OCI-LY3 (cell line): ENCODE data around the gene GTF2H1.

Experiments
- EZH2phosphoT487 ChIP-seq: fragments of 200-600 bp; shearing (Covaris generic); IDR thresholded peaks from 2 replicates; pipeline ENCODE4 v1.6.1; 2018; ENCODE audit warnings: antibody characterized with exemption, mixed run types, low read depth
- TF ChIP-seq, protein P1 (sequence below): fragments of 200-600, 300-600 bp; sonication (generic); IDR thresholded peaks from 2 replicates; pipeline ENCODE4 v1.5.1; 2014; ENCODE audit warnings: antibody characterized with exemption, low read length, low read depth

DNA sequence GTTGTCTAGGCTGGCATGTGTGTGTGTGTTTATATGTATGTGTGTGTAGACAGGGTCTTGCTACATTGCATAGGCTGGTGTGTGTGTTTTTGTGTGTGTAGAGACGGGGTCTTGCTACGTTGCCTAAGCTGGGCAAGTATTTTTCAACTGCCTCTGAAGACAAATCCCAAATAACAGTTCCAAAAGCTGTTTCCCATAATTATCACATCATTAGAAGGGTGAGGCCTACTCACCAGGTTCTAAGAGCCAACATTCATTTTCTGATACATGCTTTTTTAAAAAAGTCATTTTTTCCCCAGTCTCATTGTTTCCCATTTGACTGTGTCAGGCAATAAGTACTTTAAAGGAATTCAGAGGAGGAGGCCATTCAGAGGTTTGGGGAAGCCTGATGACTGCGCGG, 33.5 kb upstream of the GTF2H1 start:
- TF ChIP-seq, protein P1, sequence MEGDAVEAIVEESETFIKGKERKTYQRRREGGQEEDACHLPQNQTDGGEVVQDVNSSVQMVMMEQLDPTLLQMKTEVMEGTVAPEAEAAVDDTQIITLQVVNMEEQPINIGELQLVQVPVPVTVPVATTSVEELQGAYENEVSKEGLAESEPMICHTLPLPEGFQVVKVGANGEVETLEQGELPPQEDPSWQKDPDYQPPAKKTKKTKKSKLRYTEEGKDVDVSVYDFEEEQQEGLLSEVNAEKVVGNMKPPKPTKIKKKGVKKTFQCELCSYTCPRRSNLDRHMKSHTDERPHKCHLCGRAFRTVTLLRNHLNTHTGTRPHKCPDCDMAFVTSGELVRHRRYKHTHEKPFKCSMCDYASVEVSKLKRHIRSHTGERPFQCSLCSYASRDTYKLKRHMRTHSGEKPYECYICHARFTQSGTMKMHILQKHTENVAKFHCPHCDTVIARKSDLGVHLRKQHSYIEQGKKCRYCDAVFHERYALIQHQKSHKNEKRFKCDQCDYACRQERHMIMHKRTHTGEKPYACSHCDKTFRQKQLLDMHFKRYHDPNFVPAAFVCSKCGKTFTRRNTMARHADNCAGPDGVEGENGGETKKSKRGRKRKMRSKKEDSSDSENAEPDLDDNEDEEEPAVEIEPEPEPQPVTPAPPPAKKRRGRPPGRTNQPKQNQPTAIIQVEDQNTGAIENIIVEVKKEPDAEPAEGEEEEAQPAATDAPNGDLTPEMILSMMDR = no peak
- TF ChIP-seq EZH2phosphoT487 = no peak
